Endothelial cell of umbilical vein (primary cell): ENCODE results near the gene ASMTL. TPM values are rescaled to one million over a fixed set of nuclear protein-coding genes. Genes with fewer than 3 reads are reported as not detected.

ENCODE experiments used
- BruUV-seq: library from RNA; stranded (reverse); fragments of 400-500 nt; replicated peaks from 2 replicates; lab custom pipeline; 2021; lab: Mats Ljungman, UMichigan
- CTCF ChIA-PET: fragments of 300-600, 350-600 bp; sonication (Branson Sonifier 250); formaldehyde crosslinking; loops from one replicate; lab custom pipeline; 2021; ENCODE audit warnings: antibody characterized with exemption, inconsistent platforms; lab: Charles Lee
- POLR2A ChIA-PET: fragments of 300-600, 350-600 bp; sonication (Branson Sonifier 250); formaldehyde crosslinking; loops from one replicate; lab custom pipeline; 2021; ENCODE audit warnings: antibody characterized with exemption, inconsistent platforms; lab: Charles Lee
- DNase-seq: peaks from one replicate; pipeline ENCODE4 v3.0.0-alpha.2; 2011; ENCODE audit warnings: low read depth, low spot score
- FAIRE-seq: peaks from 2 replicates; lab custom pipeline; 2011; peaks lifted over from hg19 to GRCh38; lab: Jason Lieb, UNC
- H2AFZ ChIP-seq: 2 replicates; pipeline ENCODE4 v1.6.0; 2012; ENCODE audit warnings: low read depth, low read length, control low read depth, inconsistent platforms
- H3K27ac ChIP-seq: 2 replicates; pipeline ENCODE4 v1.5.1; 2011; ENCODE audit warnings: low read depth, mild to moderate bottlenecking, control low read depth, low read length, moderate library complexity; ENCODE audit not compliant: insufficient read depth
- H3K27me3 ChIP-seq, 2 experiments: 2 replicates each; pipeline versions ENCODE4 v1.6.0 to v1.6.1; 2011; ENCODE audit warnings: low read length in 2 of 2, mixed read lengths in 1 of 2; ENCODE audit not compliant: control insufficient read depth in 2 of 2, insufficient read depth in 2 of 2
- H3K36me3 ChIP-seq, 2 experiments: 2 replicates in 1 of 2; 3 replicates in 1 of 2; pipeline ENCODE4 v1.5.1; 2011; ENCODE audit warnings: low read length in 2 of 2, mild to moderate bottlenecking in 1 of 2, moderate library complexity in 1 of 2; ENCODE audit not compliant: control insufficient read depth in 2 of 2, insufficient read depth in 2 of 2; ENCODE audit errors: extremely low read depth in 1 of 2
- H3K4me1 ChIP-seq: 3 replicates; pipeline ENCODE4 v1.5.1; 2011; ENCODE audit warnings: mild to moderate bottlenecking, low read length; ENCODE audit not compliant: control insufficient read depth, insufficient read depth; ENCODE audit errors: extremely low read depth
- H3K4me2 ChIP-seq: 2 replicates; pipeline ENCODE4 v1.6.1; 2011; ENCODE audit warnings: low read length, control low read depth, mixed read lengths; ENCODE audit not compliant: insufficient read depth
- H3K4me3 ChIP-seq, 3 experiments: fragments of 200-600 bp in 1 of 3; sonication (generic), shearing (Covaris generic) in 1 of 3; replicated peaks in 1 of 3; 2 replicates each; pipeline ENCODE4 v1.5.1; 2011 to 2016; ENCODE audit warnings: control low read depth in 3 of 3, low read length in 3 of 3, mild to moderate bottlenecking in 2 of 3, inconsistent platforms in 1 of 3, low read depth in 1 of 3, moderate library complexity in 1 of 3; ENCODE audit not compliant: insufficient read depth in 1 of 3
- H3K79me2 ChIP-seq: 2 replicates; pipeline ENCODE4 v1.6.0; 2012; ENCODE audit warnings: low read length, inconsistent platforms; ENCODE audit not compliant: control insufficient read depth, insufficient read depth
- H3K9ac ChIP-seq: replicated peaks from 2 replicates; pipeline ENCODE3; 2011; ENCODE audit warnings: low read length, control low read depth; ENCODE audit not compliant: insufficient read depth; ENCODE audit errors: extremely low read depth
- H3K9me1 ChIP-seq: replicated peaks from 3 replicates; pipeline ENCODE4 v1.6.0; 2011; ENCODE audit warnings: mild to moderate bottlenecking, low read length; ENCODE audit not compliant: control insufficient read depth, insufficient read depth; ENCODE audit errors: extremely low read depth
- H3K9me3 ChIP-seq: replicated peaks from 2 replicates; pipeline ENCODE4 v1.5.1; 2012; ENCODE audit warnings: low read length, inconsistent platforms; ENCODE audit not compliant: control insufficient read depth, insufficient read depth
- H4K20me1 ChIP-seq: replicated peaks from 2 replicates; pipeline ENCODE3; 2011; ENCODE audit warnings: mild to moderate bottlenecking, low read length; ENCODE audit not compliant: control insufficient read depth, insufficient read depth; ENCODE audit errors: extremely low read depth
- CTCF ChIP-seq, 2 donors: IDR thresholded peaks; 1 replicate in 1 of 2; 2 replicates in 1 of 2; pipeline ENCODE4 v1.5.1; 2011; ENCODE audit warnings: low read length in 2 of 2, mild to moderate bottlenecking in 2 of 2, moderate library complexity in 2 of 2, control low read depth in 1 of 2, inconsistent platforms in 1 of 2, low read depth in 1 of 2; ENCODE audit not compliant: insufficient read depth in 1 of 2; ENCODE audit errors: extremely low read depth in 1 of 2
- GATA2 ChIP-seq: IDR thresholded peaks from 2 replicates; pipeline ENCODE4 v1.7.0; 2011; ENCODE audit warnings: low read depth, mild to moderate bottlenecking, moderate library complexity, mixed read lengths, low read length; ENCODE audit not compliant: insufficient read length, insufficient read depth
- JUN ChIP-seq: IDR thresholded peaks from 2 replicates; pipeline ENCODE4 v1.6.1; 2011; ENCODE audit warnings: borderline replicate concordance, low read depth; ENCODE audit not compliant: insufficient read length, insufficient read depth
- MYC ChIP-seq: IDR thresholded peaks from one replicate; pipeline ENCODE4 v1.6.1; 2011; ENCODE audit warnings: mild to moderate bottlenecking, low read depth, low read length
- dilution Hi-C: fragments of 300-500 bp; cut with MboI; formaldehyde crosslinking; loops from one replicate; pipeline ENCODE4 v1.15.0; 2019; ENCODE audit warnings: low sequenced_read_pairs; ENCODE audit not compliant: extremely low pct_ligation_motif_present
- intact Hi-C: fragments of 100-400 bp; cut with micrococcal nuclease; formaldehyde crosslinking; loops from one replicate; pipeline ENCODE4 v1.10.0; 2022
- polyA plus RNA-seq, 4 experiments: library from polyadenylated mRNA; depleted of rRNA in 3 of 4; stranded (reverse) in 3 of 4; unstranded in 1 of 4; fragments of >200 nt; gene quantifications; 2 replicates each; pipeline versions ENCODE4 v1.2.1 to v1.2.3, GENCODE V29; 2011 to 2012; ENCODE audit warnings: missing spikeins in 1 of 4
- total RNA-seq: library from RNA; stranded (reverse); gene quantifications from 2 replicates; pipeline ENCODE4 v1.2.3, GENCODE V29; 2021

The ASMTL gene
- total and polyA plus RNA-seq, 2 donors (not counting 3 experiments of a cell fraction or from before 2014, with no cell fraction given), result 27.1 to 29.9 TPM

DNA sequence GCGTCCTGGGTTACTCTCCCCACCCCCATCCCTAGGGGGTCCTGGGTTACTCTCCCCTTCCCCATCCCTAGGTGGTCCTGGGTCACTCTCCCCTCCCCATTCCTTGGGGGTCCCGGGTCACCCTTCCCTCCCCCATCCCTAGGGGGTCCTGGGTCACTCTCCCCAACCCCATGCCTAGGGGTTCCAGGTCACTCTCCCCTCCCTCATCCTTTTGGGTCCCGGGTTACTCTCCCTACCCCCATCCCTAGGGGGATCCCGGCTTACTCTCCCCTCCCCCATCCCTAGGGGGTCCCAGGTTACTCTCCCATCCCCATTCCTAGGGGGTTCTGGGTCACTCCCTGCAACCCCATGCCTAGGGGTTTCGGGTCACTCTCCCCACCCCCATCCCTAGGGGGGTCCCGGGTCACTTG, 1.5 kb downstream of the ASMTL start:
- ChIA-PET POLR2A (no interaction called here), CTCF (no interaction called here)
- no TSS peak for BruUV-seq
- Histone ChIP-seq H3K27me3 (no peaks in the 10 kb centered on the region), H3K36me3 (no peaks in the 10 kb centered on the region), H3K79me2 (peaks cover 35% of the 10 kb centered on the region), H3K4me1 (peaks cover 2% of the 10 kb centered on the region), H3K9me1 (no peaks in the 10 kb centered on the region), H3K9ac (no peak overlapping the region), H3K27ac (no peak overlapping the region), H4K20me1 (no peaks in the 10 kb centered on the region), H3K9me3 (no peaks in the 10 kb centered on the region), H2AFZ (no peak overlapping the region), H3K4me3 (no peak overlapping the region), H3K4me2 (no peak overlapping the region)
- intact Hi-C loops, result loop anchor here (5.0 to 10.0 kb wide), 2 partner anchors 206 to 1046 kb away; no protein-coding TSS in a partner anchor
- TF ChIP-seq CTCF (IDR thresholded peaks at IDR 0.05; ENCODE audit: extremely low read depth in 1 of 2, insufficient read depth in 1 of 2, low read depth in 1 of 2, low read length in 2 of 2) (no peak), GATA2 (no peak), MYC (no peak), JUN (no peak)
- FAIRE-seq, result no peak
- dilution Hi-C loops, result no loop called here
- no peak for DNase-seq
